ENCODE results near the gene OR4F15.
"Not testable (repeated sequence)": the region's sequence is repeated elsewhere in the genome, so short reads cannot be mapped to it uniquely, and the experiment has no call there.

The OR4F15 gene

GRCh38 chr15:101811902-101812301 is at the start of gene OR4F15:
OR4F15 (plus strand) TSS chr15:101812202; CDS start chr15:101818187, 5,985 bp downstream.
- DNase-seq: no peak

GRCh38 chr15:101764669-101765339 is 47.2 kb upstream of the OR4F15 start:
- not testable (repeated sequence) for DNase-seq

GRCh38 chr15:101765340-101765671 is 46.7 kb upstream of the OR4F15 start:
- DNase-seq: not testable (repeated sequence)

- no peak for DNase-seq
Measured at GRCh38 chr15:101765772-101766456, 46.1 kb upstream of the OR4F15 start.

- not testable (repeated sequence) for DNase-seq
Measured at GRCh38 chr15:101767083-101767640, 44.8 kb upstream of the OR4F15 start.

GRCh38 chr15:101772921-101773320 is 39.1 kb upstream of the OR4F15 start:
- no peak for DNase-seq

GRCh38 chr15:101773496-101774100 is 38.4 kb upstream of the OR4F15 start:
- DNase-seq: peak; percentile 2

- no peak for DNase-seq
Measured at GRCh38 chr15:101775136-101775535, 36.9 kb upstream of the OR4F15 start.

- DNase-seq: not testable (repeated sequence)
Measured at GRCh38 chr15:101778576-101778975, 33.4 kb upstream of the OR4F15 start.

- DNase-seq: not testable (repeated sequence)
Measured at GRCh38 chr15:101780225-101780624, 31.8 kb upstream of the OR4F15 start.

- no peak for DNase-seq
Measured at GRCh38 chr15:101781928-101782327, 30.1 kb upstream of the OR4F15 start.

- DNase-seq: no peak
Measured at GRCh38 chr15:101784644-101785043, 27.4 kb upstream of the OR4F15 start.

- DNase-seq: not testable (repeated sequence)
Measured at GRCh38 chr15:101786422-101786821, 25.6 kb upstream of the OR4F15 start.

GRCh38 chr15:101788001-101788400 is 24.0 kb upstream of the OR4F15 start:
- not testable (repeated sequence) for DNase-seq

- DNase-seq: not testable (repeated sequence)
Measured at GRCh38 chr15:101788503-101789269, 23.3 kb upstream of the OR4F15 start.

GRCh38 chr15:101790748-101791147 is 21.3 kb upstream of the OR4F15 start:
- DNase-seq: not testable (repeated sequence)

GRCh38 chr15:101793981-101794380 is 18.0 kb upstream of the OR4F15 start:
- DNase-seq: not testable (repeated sequence)

GRCh38 chr15:101795455-101795854 is 16.5 kb upstream of the OR4F15 start:
- no peak for DNase-seq

GRCh38 chr15:101799665-101800064 is 12.3 kb upstream of the OR4F15 start:
- DNase-seq: no peak

GRCh38 chr15:101801048-101801447 is 11.0 kb upstream of the OR4F15 start:
- DNase-seq: no peak

GRCh38 chr15:101803209-101803608 is 8.8 kb upstream of the OR4F15 start, which contains the start of gene OR4F6:
OR4F6 (plus strand) TSS chr15:101803509; CDS start chr15:101805720, 2,211 bp downstream.
- DNase-seq: no peak

GRCh38 chr15:101803676-101804075 is 8.3 kb upstream of the OR4F15 start:
- no peak for DNase-seq

GRCh38 chr15:101804375-101804774 is 7.6 kb upstream of the OR4F15 start:
- DNase-seq: no peak

Data from CD4-positive, alpha-beta T cell treated with Interleukin-12 subunit alpha and Interleukin-12 subunit beta, for 1 hour (primary cell).